ENCODE measurements around the gene PPIG.

PPIG gene

GRCh38 chr2:169653636-169654035 lies 69.5 kb downstream of the PPIG start:
- Histone ChIP-seq H3K4me2 (ENCODE audit: insufficient read depth, low read length, poor library complexity, severe bottlenecking) (no peak overlapping the region), H2BK120ac (ENCODE audit: low read depth, low read length) (no peak overlapping the region)
- no CpG with 5 or more reads among the region's 3 CpGs for WGBS, 2 donors (ENCODE audit: extremely low coverage in 2 of 2, insufficient read length in 2 of 2, insufficient replicate concordance in 1 of 2)

GRCh38 chr2:169656164-169656563 lies 72.0 kb downstream of the PPIG start:
- Histone ChIP-seq H3K36me3 (replicated peaks in 1 of 2; ENCODE audit: control insufficient read depth in 2 of 2, insufficient read depth in 2 of 2, low read length in 2 of 2) (no peaks in the 10 kb centered on the region), H3K4me1 (ENCODE audit: control insufficient read depth in 2 of 2, insufficient read depth in 1 of 2, low read depth in 1 of 2, low read length in 2 of 2) (no peaks in the 10 kb centered on the region), H2BK15ac (ENCODE audit: low read length) (no peak overlapping the region), H3K4me3 (ENCODE audit: low read length in 2 of 2) (no peak overlapping the region), H2AFZ (ENCODE audit: low read length) (no peak overlapping the region), H3K27ac (replicated peaks; ENCODE audit: low read length) (no peak overlapping the region), H4K91ac (ENCODE audit: low read depth, low read length, poor library complexity) (no peak overlapping the region), H2AK5ac (ENCODE audit: low read depth, low read length) (no peak overlapping the region), H3K79me1 (ENCODE audit: low read depth, low read length) (no peaks in the 10 kb centered on the region), H2BK120ac (ENCODE audit: low read depth, low read length) (no peak overlapping the region), H4K8ac (ENCODE audit: low read depth, low read length) (no peak overlapping the region), H3K23ac (ENCODE audit: low read depth, low read length, poor library complexity) (no peak overlapping the region), H3K27me3 (ENCODE audit: control insufficient read depth in 3 of 3, insufficient read depth in 3 of 3, low read depth in 1 of 3, low read length in 3 of 3) (no peaks in the 10 kb centered on the region), H3K9me3 (replicated peaks in 1 of 2; ENCODE audit: control insufficient read depth in 2 of 2, insufficient read depth in 1 of 2, low read depth in 1 of 2, low read length in 2 of 2) (no peaks in the 10 kb centered on the region), H3K9ac (ENCODE audit: low read depth, low read length, poor library complexity) (no peak overlapping the region), H3K18ac (ENCODE audit: low read length) (no peak overlapping the region), H3K4ac (ENCODE audit: low read length) (no peak overlapping the region), H3K14ac (ENCODE audit: low read length) (no peak overlapping the region), H3K4me2 (ENCODE audit: insufficient read depth, low read length, poor library complexity, severe bottlenecking) (no peak overlapping the region), H2BK12ac (ENCODE audit: low read length) (no peak overlapping the region), H2BK5ac (ENCODE audit: low read length) (no peak overlapping the region)
- WGBS, 2 donors (ENCODE audit: extremely low coverage in 2 of 2, insufficient read length in 2 of 2, insufficient replicate concordance in 1 of 2), result 100% methylated on average over 1 to 2 of the region's 3 CpGs
- DNase-seq (ENCODE audit: low spot score), result no peak

More at GRCh38 chr2:169653636-169654035, 69.5 kb downstream of the PPIG start:
- DNase-seq (ENCODE audit: low spot score), result no peak
- H3K4ac ChIP-seq (ENCODE audit: low read length), result no peak overlapping the region
- no peak overlapping the region for H3K18ac ChIP-seq (ENCODE audit: low read length)
- H3K27me3 ChIP-seq (ENCODE audit: control insufficient read depth in 3 of 3, insufficient read depth in 3 of 3, low read depth in 1 of 3, low read length in 3 of 3), result no peaks in the 10 kb centered on the region
- no peak overlapping the region for H2BK12ac ChIP-seq (ENCODE audit: low read length)
- no peak overlapping the region for H3K9ac ChIP-seq (ENCODE audit: low read depth, low read length, poor library complexity)
- H3K27ac ChIP-seq (replicated peaks; ENCODE audit: low read length), result no peak overlapping the region
- no peak overlapping the region for H3K14ac ChIP-seq (ENCODE audit: low read length)
- no peaks in the 10 kb centered on the region for H3K79me1 ChIP-seq (ENCODE audit: low read depth, low read length)
- no peaks in the 10 kb centered on the region for H3K9me3 ChIP-seq (replicated peaks in 1 of 2; ENCODE audit: control insufficient read depth in 2 of 2, insufficient read depth in 1 of 2, low read depth in 1 of 2, low read length in 2 of 2)
- H3K4me3 ChIP-seq (ENCODE audit: low read length in 2 of 2), result no peak overlapping the region
- H3K36me3 ChIP-seq (replicated peaks in 1 of 2; ENCODE audit: control insufficient read depth in 2 of 2, insufficient read depth in 2 of 2, low read length in 2 of 2), result no peaks in the 10 kb centered on the region
- H2AK5ac ChIP-seq (ENCODE audit: low read depth, low read length), result no peak overlapping the region
- H4K8ac ChIP-seq (ENCODE audit: low read depth, low read length), result no peak overlapping the region
- H2AFZ ChIP-seq (ENCODE audit: low read length), result no peak overlapping the region
- no peak overlapping the region for H2BK5ac ChIP-seq (ENCODE audit: low read length)
- no peak overlapping the region for H3K23ac ChIP-seq (ENCODE audit: low read depth, low read length, poor library complexity)
- no peak overlapping the region for H4K91ac ChIP-seq (ENCODE audit: low read depth, low read length, poor library complexity)
- no peaks in the 10 kb centered on the region for H3K4me1 ChIP-seq (ENCODE audit: control insufficient read depth in 2 of 2, insufficient read depth in 1 of 2, low read depth in 1 of 2, low read length in 2 of 2)
- no peak overlapping the region for H2BK15ac ChIP-seq (ENCODE audit: low read length)

- no CpG with 5 or more reads among the region's 1 CpG for WGBS, 2 donors (ENCODE audit: extremely low coverage in 2 of 2, insufficient read length in 2 of 2, insufficient replicate concordance in 1 of 2)
- no peak for DNase-seq (ENCODE audit: low spot score)
- H2AK5ac ChIP-seq (ENCODE audit: low read depth, low read length), result no peak overlapping the region
- no peak overlapping the region for H3K4me3 ChIP-seq (ENCODE audit: low read length in 2 of 2)
- H3K4ac ChIP-seq (ENCODE audit: low read length), result no peak overlapping the region
- no peak overlapping the region for H4K91ac ChIP-seq (ENCODE audit: low read depth, low read length, poor library complexity)
- H3K4me1 ChIP-seq (ENCODE audit: control insufficient read depth in 2 of 2, insufficient read depth in 1 of 2, low read depth in 1 of 2, low read length in 2 of 2), result no peaks in the 10 kb centered on the region
- no peak overlapping the region for H3K23ac ChIP-seq (ENCODE audit: low read depth, low read length, poor library complexity)
- H3K4me2 ChIP-seq (ENCODE audit: insufficient read depth, low read length, poor library complexity, severe bottlenecking), result no peak overlapping the region
- H3K18ac ChIP-seq (ENCODE audit: low read length), result no peak overlapping the region
- H2BK15ac ChIP-seq (ENCODE audit: low read length), result no peak overlapping the region
- H3K27ac ChIP-seq (replicated peaks; ENCODE audit: low read length), result no peak overlapping the region
- H3K36me3 ChIP-seq (replicated peaks in 1 of 2; ENCODE audit: control insufficient read depth in 2 of 2, insufficient read depth in 2 of 2, low read length in 2 of 2), result no peaks in the 10 kb centered on the region
- H2BK120ac ChIP-seq (ENCODE audit: low read depth, low read length), result no peak overlapping the region
- H3K9me3 ChIP-seq (replicated peaks in 1 of 2; ENCODE audit: control insufficient read depth in 2 of 2, insufficient read depth in 1 of 2, low read depth in 1 of 2, low read length in 2 of 2), result no peaks in the 10 kb centered on the region
- no peaks in the 10 kb centered on the region for H3K79me1 ChIP-seq (ENCODE audit: low read depth, low read length)
- H3K14ac ChIP-seq (ENCODE audit: low read length), result no peak overlapping the region
- no peaks in the 10 kb centered on the region for H3K27me3 ChIP-seq (ENCODE audit: control insufficient read depth in 3 of 3, insufficient read depth in 3 of 3, low read depth in 1 of 3, low read length in 3 of 3)
- no peak overlapping the region for H3K9ac ChIP-seq (ENCODE audit: low read depth, low read length, poor library complexity)
- H2BK12ac ChIP-seq (ENCODE audit: low read length), result no peak overlapping the region
- no peak overlapping the region for H2AFZ ChIP-seq (ENCODE audit: low read length)
- no peak overlapping the region for H2BK5ac ChIP-seq (ENCODE audit: low read length)
- H4K8ac ChIP-seq (ENCODE audit: low read depth, low read length), result no peak overlapping the region
These were observed 74.7 kb downstream of the PPIG start for GRCh38 chr2:169658877-169659276.

- WGBS, 2 donors (ENCODE audit: extremely low coverage in 2 of 2, insufficient read length in 2 of 2, insufficient replicate concordance in 1 of 2), result no CpG with 5 or more reads among the region's 1 CpG
- Histone ChIP-seq H3K36me3 (replicated peaks in 1 of 2; ENCODE audit: control insufficient read depth in 2 of 2, insufficient read depth in 2 of 2, low read length in 2 of 2) (no peaks in the 10 kb centered on the region), H3K18ac (ENCODE audit: low read length) (no peak overlapping the region), H3K9me3 (replicated peaks in 1 of 2; ENCODE audit: control insufficient read depth in 2 of 2, insufficient read depth in 1 of 2, low read depth in 1 of 2, low read length in 2 of 2) (no peaks in the 10 kb centered on the region), H2AFZ (ENCODE audit: low read length) (no peak overlapping the region), H3K4me2 (ENCODE audit: insufficient read depth, low read length, poor library complexity, severe bottlenecking) (no peak overlapping the region), H3K14ac (ENCODE audit: low read length) (no peak overlapping the region), H3K23ac (ENCODE audit: low read depth, low read length, poor library complexity) (no peak overlapping the region), H2BK15ac (ENCODE audit: low read length) (no peak overlapping the region), H3K4me3 (ENCODE audit: low read length in 2 of 2) (no peak overlapping the region), H3K27ac (replicated peaks; ENCODE audit: low read length) (no peak overlapping the region), H3K4ac (ENCODE audit: low read length) (no peak overlapping the region), H4K8ac (ENCODE audit: low read depth, low read length) (no peak overlapping the region), H3K9ac (ENCODE audit: low read depth, low read length, poor library complexity) (no peak overlapping the region), H2BK5ac (ENCODE audit: low read length) (no peak overlapping the region), H4K91ac (ENCODE audit: low read depth, low read length, poor library complexity) (no peak overlapping the region), H2AK5ac (ENCODE audit: low read depth, low read length) (no peak overlapping the region), H2BK12ac (ENCODE audit: low read length) (no peak overlapping the region), H2BK120ac (ENCODE audit: low read depth, low read length) (no peak overlapping the region), H3K4me1 (ENCODE audit: control insufficient read depth in 2 of 2, insufficient read depth in 1 of 2, low read depth in 1 of 2, low read length in 2 of 2) (no peaks in the 10 kb centered on the region), H3K79me1 (ENCODE audit: low read depth, low read length) (no peaks in the 10 kb centered on the region), H3K27me3 (ENCODE audit: control insufficient read depth in 3 of 3, insufficient read depth in 3 of 3, low read depth in 1 of 3, low read length in 3 of 3) (no peaks in the 10 kb centered on the region)
- no peak for DNase-seq (ENCODE audit: low spot score)
These were observed 75.2 kb downstream of the PPIG start for GRCh38 chr2:169659320-169659719.
